ENCODE results near the gene PLXNA4.

The PLXNA4 gene

DNA sequence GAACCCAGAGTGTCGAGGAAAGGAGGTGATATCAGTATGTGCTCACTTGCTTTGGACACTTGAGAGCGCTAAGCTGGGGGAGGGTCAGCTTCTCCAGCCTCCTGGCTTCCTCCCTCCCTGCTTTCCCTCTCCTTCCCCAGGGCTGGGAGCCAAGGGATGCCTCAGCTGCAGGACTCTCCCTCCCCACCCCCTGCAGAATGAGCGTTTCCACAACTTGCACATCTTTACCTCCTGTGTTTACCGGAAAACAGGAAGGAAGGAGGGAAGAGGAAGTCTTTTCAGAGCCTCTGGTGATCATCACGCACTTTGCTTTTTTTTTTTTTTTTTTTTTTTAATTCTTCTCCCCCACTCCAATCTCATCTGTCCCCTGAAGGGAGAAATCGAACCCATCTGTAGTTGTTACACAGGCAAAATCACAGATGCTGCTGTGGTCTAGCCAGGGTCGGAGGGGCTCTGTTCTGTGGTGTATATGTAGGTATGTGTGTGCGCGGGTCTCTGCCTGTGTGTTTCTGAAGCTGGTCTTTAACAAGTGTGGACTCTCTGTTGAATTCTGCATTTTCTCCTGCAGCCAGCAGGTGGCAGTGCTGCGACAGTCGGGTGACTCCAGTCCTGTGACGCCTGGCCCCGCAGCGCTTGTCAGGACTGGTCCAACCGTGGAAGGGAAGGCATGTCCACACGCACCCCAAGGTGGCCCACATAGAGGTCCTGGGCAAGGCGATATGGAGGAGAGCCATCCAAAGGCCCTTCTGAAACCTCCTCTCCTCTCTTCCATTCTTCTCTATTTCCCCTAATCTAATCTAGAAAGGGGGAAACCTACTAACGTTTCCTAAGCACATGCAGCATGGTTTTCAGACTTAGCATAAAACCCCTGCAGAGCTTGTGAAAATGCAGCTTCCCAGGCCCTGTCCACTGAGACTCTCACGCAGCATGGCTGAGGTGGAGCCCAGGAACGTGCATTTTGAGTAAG lies 257.6 kb downstream of the PLXNA4 start:
- DNase-seq (ENCODE audit: low read depth): peak; percentile 61

DNA sequence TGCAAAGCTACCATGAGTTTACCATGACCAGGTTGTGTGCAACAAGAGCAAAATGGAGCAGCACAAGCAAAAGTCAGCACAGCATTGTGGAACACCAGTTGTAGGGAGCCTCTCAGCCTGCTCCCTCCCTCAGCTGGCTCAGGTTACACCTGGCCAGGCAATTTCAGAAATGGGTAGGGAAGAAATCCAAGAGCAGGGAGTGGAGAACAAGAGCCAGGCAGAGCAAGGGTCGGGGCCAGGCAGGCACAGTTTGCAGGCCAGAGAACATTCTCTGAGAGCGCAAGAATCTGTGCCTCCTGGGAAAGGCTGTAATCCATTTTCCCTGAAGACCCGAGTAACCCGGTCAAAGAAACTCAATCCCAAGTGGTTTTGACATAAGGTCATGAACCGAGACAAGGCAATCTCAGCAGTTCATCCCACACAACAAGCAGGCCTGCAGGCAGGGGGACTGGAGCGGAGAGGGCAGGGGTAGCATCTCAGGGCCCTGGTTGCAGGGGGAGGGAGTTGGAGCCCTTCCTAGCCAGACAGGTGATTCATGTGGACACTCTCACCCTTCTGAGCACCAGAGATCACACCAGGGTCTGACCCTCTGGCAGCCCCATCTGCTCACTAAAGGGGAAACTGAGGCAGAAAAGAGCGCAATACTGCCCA lies 258.4 kb downstream of the PLXNA4 start:
- DNase-seq (ENCODE audit: low read depth): no peak

DNA sequence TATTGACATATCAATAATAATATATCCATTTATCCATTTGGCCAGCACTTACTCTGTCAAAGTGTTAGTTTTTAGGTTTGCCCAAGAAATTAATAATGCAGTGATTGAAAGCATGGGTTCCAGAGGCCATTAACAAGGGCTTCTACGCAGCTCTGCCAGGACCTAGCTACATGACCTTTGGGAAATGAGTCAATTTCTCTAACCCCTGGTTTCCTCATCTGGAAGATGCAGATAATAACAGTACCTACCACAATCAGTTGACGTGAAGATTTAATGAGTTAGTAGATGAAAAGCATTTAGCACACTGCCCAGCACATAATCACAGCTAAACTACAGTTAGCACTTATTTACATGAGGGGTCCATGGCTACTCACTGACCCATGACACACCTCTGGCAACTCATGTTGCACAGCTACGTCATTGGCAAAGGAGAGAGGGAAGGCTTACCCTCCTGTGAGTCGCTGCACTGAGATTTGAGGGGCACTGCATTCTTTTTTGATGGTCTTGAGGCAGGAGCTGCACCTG lies 263.7 kb downstream of the PLXNA4 start:
- no peak for DNase-seq (ENCODE audit: low read depth)

DNA sequence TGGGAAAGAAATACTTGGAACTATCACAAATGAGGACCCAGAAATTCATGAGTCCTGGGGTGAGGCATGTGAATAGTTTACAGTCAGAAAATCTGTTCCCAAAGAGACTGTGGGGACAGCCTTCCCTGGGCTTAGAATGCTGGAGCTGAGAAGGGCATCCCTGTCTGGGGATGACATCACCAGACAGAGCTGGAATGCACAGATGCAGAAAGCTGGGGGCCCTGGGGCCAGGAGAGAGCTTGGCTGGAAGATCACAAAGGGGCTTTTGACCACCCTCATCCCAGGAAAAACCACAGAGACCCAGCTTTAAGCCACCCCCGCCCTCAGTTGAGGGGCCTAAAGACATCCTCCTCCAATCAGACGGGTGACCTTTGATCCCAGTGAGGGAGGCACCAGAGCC lies 264.5 kb downstream of the PLXNA4 start:
- DNase-seq (ENCODE audit: low read depth): no peak

DNA sequence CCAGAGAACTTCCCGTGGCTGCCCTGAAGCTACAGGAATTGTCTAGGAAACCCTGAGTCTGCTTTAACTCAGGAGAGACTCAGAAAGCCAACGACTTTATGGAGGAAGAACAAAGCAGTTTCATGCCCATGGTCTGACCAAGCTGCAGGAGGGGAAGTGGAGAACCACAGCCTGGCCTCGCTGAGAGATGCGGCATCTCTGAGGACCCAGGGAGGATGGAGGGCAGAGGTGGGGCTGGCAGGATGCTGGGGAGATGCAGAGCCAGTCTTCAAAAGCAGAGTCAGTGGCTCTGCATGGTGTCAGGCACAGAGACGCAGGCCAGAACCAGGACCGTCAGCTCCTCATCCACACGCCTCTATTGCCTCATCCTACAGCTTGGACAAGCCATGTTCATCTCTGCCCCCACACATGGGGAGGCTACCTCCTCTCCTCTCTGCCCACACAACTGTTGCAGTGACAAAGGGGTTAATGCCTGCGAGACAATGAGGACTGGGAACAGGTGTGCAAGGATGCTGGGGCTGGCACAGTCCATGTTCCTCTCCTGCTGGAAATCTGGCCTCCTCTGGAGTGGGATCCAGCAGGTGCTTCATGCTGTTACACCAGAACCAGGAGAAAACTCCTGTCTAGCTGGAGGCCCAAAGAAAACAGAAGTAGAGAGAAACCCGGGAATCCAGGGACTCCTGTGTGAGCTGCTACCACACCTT lies 267.0 kb downstream of the PLXNA4 start:
- no peak for DNase-seq (ENCODE audit: low read depth)

DNA sequence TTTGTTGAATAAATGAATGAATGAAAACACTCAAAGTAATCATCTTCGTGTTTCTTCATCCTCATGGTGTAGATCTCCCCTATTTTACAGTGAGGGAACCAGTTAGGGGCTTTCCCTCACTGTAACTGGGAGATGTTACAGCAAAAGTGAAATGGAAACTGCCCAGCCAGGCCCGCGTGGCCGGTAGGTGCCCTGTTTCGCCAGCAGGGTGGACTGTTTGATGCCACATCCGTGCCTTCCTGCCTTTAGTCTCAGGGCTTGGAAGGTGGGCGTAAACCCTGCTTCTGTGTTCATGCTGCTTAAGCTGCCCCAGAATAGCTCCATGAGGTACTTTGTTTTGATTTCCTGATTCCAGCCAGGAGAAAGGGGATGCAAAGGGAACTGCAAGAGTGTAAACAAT lies 268.8 kb downstream of the PLXNA4 start:
- DNase-seq (ENCODE audit: low read depth): no peak

DNA sequence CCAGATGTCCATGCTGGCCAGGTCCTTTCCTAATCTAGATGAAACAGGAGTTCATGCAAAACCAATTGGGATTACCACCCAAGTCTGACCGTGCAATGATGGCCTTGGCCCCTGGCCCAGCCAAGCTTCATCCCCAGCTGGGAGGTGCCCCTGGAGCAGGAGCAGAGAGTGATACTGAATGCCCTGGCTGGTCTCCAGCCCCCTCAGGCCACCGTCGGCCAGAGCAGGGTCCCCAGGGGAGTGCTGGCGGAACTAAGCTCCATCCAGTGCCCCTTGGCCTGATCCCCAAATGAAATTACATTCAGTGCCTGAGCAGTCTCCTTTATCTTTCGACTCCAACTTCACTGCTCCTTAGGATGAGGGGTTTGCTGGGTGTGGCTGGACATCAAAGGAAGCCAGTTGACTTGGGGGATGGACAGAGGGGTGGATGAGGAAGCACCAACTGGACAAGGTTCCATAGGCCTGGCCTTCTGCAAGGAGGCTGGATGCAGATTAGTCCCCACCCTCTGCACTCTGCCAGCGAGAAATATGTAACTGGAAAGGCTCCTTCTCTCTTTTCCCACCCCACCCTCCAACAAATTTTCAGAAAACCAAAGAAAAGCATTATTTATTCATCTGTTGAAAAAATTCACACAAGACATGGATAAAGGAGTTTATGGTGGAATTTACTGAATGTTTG lies 275.5 kb downstream of the PLXNA4 start:
- DNase-seq (ENCODE audit: low read depth): no peak

DNA sequence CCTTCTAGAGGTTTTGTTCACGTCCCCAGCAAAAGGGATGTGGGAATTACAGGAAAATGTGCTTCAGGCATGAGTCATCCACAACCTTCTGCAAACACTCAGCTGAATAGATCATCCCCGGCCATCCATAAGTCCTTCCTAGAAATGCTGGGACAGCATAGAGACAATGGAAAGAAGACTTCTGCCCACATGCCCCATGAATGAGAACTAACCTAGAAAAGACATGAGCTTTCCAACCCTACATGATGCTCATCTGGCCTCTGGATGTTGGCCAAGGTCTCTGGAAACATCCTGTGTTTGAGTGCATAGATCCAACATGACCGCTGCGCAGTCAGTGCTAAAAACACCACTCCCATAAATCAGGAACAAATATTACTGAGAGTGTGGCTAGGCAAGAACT lies 277.5 kb downstream of the PLXNA4 start:
- no peak for DNase-seq (ENCODE audit: low read depth)

DNA sequence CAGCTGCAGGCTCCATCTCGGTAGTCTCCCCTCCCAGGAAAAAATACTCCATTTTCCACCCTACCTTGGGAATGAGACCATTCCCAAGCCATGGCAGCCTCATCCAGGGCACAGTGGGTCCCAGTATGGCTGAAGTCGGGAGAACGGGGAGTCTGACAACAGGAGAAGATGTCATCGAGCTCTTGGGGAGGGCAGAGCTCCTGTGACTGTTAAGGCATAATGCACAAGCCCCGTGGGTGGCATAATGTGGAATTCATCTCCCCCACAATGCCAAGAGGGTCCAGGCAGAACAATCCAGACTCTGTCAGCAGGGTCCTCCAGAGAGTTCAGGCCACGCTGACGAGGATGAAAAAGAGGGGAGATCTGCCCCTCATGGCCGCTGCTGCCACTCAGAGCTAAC lies 279.4 kb downstream of the PLXNA4 start:
- DNase-seq (ENCODE audit: low read depth): no peak

DNA sequence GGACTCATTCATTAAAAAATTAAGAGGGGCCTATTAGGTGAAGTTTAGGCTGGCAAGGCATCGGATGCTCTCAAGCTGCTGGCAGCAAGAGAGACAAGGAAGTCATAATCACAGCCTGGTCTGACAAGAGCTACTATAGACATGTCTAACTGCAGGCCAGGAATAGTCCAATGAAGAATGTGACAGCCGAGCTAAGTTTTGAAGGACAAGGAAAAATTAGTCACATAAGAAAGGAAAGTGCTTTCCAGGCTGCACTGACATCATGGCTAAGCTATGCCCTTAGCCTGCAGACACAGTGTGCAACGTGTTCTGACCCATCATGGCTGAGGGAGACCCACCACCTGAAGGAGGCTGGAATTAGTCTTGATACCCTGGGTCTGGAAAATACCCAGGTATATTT lies 281.1 kb downstream of the PLXNA4 start:
- no peak for DNase-seq (ENCODE audit: low read depth)

DNA sequence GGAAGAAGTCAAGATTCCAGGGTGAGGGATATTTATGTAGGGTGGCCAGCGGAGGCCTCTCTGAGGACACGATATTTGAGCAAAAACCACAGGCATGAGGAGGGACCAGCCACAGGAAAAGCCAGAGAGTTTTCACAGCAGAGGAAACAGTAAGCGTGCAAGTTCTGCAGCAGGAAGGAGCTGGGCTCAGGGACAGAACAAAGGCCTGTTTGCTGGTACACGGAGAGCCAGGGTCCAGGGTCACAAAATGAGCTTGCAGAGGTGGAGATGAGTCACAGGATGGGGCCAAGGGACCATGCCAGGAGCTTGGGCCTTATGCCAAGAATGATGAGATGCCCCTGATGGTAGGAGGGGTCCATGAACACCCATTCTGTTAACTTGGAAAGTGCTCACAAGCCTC lies 283.5 kb downstream of the PLXNA4 start:
- DNase-seq (ENCODE audit: low read depth): no peak

DNA sequence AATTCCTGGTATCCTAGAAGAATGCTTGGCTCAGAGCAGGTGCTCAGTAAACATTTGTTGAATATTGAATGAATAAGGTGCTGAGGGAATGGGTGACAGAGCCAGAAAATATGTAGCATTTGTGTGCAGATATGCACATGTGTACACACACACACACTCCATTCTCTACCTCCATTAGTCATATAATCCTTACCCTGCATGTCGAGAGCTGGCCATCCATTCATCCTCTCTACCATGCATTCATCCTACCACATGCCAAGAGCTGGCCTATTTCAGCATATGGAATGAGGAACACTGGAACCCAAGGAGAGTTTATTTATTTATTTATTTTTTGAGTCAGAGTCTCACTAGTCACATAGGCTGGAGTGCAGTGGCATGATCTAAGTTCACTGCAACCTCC lies 284.8 kb downstream of the PLXNA4 start:
- DNase-seq (ENCODE audit: low read depth): no peak

DNA sequence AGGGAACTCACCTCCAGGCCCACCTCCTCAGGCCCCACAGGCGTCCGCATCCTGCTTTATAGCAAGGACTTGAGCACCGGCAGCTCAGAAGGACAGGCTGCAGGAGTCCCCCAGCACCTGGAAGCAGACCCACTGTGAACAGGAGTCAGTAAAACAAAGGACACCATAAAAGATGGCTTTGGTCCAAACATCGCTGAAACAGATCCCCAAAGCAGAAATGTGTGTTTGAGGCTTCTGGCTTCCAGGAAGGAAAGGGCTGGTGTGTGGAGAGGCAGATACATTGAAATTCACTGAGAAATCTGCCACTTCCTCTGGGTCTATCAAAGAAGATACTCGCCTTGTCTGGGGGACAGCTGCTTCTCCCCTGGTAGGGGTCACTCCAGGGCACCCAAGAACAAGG lies 286.2 kb downstream of the PLXNA4 start:
- DNase-seq (ENCODE audit: low read depth): no peak

DNA sequence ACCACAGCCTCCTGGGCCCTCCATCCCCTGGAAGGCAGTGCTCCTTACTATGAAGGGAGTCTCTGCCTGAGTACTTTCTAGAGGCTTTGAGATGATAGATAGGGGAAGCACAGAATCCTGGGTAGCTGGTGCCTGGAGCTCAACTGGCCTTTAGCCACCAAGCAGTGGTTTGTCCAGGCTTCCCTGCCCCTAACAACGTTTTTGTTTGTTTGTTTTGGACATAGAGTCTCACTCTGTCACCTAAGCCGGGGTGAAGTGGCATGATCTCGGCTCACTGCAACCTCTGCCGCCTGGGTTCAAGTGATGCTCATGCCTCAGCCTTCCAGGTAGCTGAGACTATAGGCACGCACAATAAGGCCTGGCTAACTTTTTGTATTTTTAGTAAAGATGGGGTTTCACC lies 289.4 kb downstream of the PLXNA4 start:
- no peak for DNase-seq (ENCODE audit: low read depth)

DNA sequence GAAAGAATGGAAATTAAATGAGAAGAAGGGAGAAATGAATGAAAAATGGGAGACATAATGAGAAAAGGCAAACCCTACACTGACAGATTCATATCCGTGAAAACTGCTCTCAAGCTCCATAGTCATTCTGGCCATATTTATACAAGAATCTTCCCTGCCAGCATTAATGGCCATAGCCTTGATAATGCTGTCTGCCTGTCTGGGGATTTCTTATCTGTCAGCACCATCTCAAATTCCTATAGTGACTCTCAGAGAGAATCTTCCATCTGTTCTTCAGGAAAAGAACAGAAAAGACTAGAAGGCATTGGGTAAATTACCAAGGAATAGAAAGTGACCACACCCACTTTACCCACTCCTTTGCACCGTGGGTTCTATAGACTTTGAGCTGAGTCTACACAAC lies 295.9 kb downstream of the PLXNA4 start:
- no peak for DNase-seq (ENCODE audit: low read depth)

DNA sequence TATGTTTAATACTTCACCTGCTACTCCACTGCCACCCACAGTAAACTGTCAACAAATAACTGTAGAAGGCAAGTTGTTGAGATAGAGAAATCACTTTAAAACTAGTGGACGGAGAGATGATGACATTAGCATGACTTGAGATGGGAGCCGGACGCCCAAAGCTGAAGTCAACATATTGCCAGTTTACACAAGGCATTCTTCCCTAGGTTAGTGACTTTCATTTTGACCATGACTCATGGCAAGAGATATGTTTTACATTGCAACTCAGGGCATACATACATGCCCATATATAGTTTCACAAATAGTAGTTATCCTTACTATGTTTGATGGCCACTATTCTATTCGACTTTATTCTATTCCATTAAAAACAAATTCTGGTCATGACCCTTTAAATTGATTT lies 296.6 kb downstream of the PLXNA4 start:
- DNase-seq (ENCODE audit: low read depth): no peak

DNA sequence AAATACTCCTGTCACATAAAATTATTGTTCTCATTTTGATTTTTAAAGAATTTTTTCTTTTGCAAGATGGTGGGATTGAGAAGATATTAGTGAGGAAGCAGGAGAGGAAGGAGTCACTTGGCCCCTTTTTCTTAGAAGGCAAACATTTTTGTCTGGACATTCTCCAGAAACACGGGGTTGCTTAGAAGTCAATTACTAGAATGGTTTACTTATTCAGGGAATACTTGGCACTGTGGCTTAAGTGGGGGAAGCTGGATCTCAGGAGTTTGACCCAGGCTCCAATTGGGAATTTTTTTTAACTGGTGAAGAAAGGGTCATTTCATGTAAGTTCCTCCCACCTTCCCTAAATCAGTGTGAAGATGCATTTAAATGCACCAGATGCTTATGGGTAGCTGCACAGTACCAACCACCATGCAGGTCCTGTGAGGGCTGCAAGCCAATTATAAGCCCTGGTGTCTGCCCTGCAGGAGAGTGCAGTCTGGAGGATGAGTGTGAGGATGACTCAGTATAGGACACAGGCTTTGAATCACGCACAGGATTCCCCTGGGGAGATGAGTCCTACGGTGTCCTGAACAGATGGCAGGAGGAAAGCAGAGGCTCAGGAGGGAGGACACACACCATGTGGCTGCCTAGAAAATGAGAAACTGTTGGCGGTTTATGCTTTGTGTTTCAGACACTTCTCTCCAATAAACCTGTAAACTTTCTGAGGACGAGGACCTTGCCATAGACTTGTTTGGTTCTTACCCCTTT lies 299.1 kb downstream of the PLXNA4 start:
- DNase-seq (ENCODE audit: low read depth): no peak

DNA sequence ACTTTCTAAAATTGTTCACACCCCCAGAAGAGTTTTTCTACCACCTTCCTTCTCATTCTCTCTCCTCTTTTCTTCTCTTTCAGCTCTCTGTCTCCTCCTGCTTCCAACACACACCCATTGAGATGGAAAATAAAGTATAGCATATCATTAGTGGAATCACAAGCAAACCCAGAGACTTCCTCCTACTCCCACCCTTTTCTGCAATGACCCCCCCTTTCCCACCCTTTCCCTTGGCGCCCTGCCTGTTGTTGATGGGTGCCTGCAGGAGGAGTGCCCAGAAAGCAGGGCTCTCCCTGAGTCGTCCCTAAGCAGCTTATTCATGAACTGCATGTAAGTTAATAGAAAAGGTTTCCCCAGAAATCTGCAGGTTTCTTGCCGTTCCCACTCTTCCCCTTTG lies 300.0 kb downstream of the PLXNA4 start:
- no peak for DNase-seq (ENCODE audit: low read depth)

DNA sequence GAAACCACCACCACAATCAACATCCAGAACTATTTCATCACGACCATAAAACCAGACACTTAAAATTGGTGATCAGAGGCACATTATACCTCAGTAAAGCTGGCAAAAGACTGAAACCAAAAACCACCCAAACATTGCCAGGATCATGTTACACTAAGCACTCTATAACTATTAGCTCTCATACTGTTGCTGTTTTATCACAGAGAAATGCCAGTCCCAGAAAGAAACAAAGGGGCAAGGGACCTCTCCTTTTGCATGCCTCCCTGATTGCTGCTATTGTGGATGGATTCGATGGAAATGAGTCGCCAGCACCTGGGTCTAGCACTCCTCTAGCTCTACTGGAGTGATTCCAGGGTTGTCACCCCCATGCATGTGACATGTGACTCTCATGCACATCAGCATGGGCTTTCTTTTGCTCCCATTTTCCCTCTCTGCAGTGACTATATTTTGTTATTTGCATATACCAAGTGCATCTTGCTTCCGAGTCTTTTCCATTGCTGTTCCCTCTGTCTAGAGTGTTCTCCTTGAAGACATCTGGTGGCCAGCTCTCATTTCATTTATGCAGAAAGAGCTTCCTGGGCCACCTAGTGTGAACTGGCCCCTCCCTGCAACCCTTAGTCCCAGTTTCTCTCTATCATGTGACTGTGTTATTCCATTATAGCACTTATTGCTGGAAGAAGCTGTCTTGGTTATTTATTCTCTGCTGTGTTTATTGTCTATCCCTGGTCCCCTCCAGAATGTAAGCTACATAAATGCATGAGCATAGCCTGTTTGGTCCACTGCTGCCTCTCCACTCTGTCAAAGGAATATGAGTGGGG lies 300.6 kb downstream of the PLXNA4 start:
- DNase-seq (ENCODE audit: low read depth): no peak

DNA sequence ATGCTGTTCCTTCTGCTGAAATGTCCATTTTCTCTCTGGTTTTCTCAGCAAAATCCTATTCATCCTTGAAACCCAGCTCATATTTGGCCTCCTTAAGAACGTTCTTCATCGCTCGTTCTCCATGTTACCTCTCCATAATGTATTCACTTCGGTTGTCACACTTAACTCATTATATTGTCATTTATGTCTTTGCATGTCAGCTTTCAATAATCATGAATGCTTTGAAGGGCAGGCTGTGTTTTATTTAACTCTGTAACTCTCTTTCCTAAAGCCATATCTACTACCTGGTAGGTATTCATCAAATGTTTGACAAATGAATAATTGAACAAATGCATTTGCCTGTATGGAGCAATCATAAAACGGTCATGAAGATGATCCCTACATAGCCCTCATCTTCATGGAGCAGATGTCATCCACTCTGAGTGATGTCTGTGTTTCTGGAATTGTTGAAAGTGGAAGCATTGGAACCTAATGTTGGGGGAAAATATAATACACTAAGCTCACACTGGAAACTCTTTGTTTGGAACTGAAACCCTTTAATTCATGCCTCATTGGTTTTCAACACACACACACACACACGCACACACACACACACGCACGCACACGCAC lies 303.4 kb downstream of the PLXNA4 start:
- DNase-seq (ENCODE audit: low read depth): no peak
